GM04503 (cell line): ENCODE results near the gene SNAP25.

Experiments used
- DNase-seq: peaks from one replicate; pipeline ENCODE4 v3.0.0-alpha.2; 2012; ENCODE audit warnings: low read depth

Gene SNAP25

GRCh38 chr20:10216146-10216791 is 2.4 kb upstream of the SNAP25 start:
- no peak for DNase-seq

- DNase-seq, result no peak
Observed at GRCh38 chr20:10217721-10218410, 764 bp upstream of the SNAP25 start.

GRCh38 chr20:10219452-10219791 is 792 bp downstream of the SNAP25 start:
- DNase-seq, result no peak

GRCh38 chr20:10219993-10220750 is 1.5 kb downstream of the SNAP25 start:
- no peak for DNase-seq

GRCh38 chr20:10221021-10221420 is 2.4 kb downstream of the SNAP25 start:
- no peak for DNase-seq

- no peak for DNase-seq
Observed at GRCh38 chr20:10225439-10226060, 6.9 kb downstream of the SNAP25 start.

GRCh38 chr20:10228330-10228729 is 9.7 kb downstream of the SNAP25 start:
- DNase-seq, result no peak

- no peak for DNase-seq
Observed at GRCh38 chr20:10231290-10231689, 12.7 kb downstream of the SNAP25 start.

- no peak for DNase-seq
Observed at GRCh38 chr20:10236540-10237533, 18.2 kb downstream of the SNAP25 start.

GRCh38 chr20:10239954-10240353 is 21.3 kb downstream of the SNAP25 start:
- no peak for DNase-seq

- no peak for DNase-seq
Observed at GRCh38 chr20:10240655-10241054, 22.0 kb downstream of the SNAP25 start.

GRCh38 chr20:10242166-10242565 is 23.5 kb downstream of the SNAP25 start:
- no peak for DNase-seq

- no peak for DNase-seq
Observed at GRCh38 chr20:10247440-10247839, 28.8 kb downstream of the SNAP25 start.

GRCh38 chr20:10249048-10249770 is 30.6 kb downstream of the SNAP25 start:
- DNase-seq, result no peak

GRCh38 chr20:10249822-10250221 is 31.2 kb downstream of the SNAP25 start:
- DNase-seq, result no peak

GRCh38 chr20:10250902-10251301 is 32.3 kb downstream of the SNAP25 start:
- DNase-seq, result no peak

- no peak for DNase-seq
Observed at GRCh38 chr20:10253780-10254179, 35.1 kb downstream of the SNAP25 start.

GRCh38 chr20:10255846-10256245 is 37.2 kb downstream of the SNAP25 start:
- no peak for DNase-seq

GRCh38 chr20:10259166-10259565 is 40.5 kb downstream of the SNAP25 start:
- no peak for DNase-seq

GRCh38 chr20:10260316-10260715 is 41.7 kb downstream of the SNAP25 start:
- DNase-seq, result no peak

- DNase-seq, result no peak
Observed at GRCh38 chr20:10261702-10262101, 43.1 kb downstream of the SNAP25 start.
